Activated T-helper 2 cell treated with anti-CD3 and anti-CD28 coated beads, Interferon-gamma antibody, Interleukin-2, Interleukin-4, amounts not matched to agents 10 μg/mL and 5 μg/mL and 100 μg/mL, durations not matched to agents 14 hours and 24 hours and 36 hours (primary cell): ENCODE data around the gene ITPR2. TPM values are rescaled to one million over a fixed set of nuclear protein-coding genes. Genes with fewer than 3 reads are reported as not detected.

Experiments used
- DNase-seq: peaks from one replicate; pipeline ENCODE4 v3.0.0; 2021; ENCODE audit warnings: low spot score
- H3K27ac Mint-ChIP-seq: one replicate; pipeline ENCODE4 v1.8.0; 2021; ENCODE audit warnings: mixed read lengths
- H3K27me3 Mint-ChIP-seq: one replicate; pipeline ENCODE4 v1.8.0; 2021; ENCODE audit warnings: low read depth, mixed read lengths
- H3K36me3 Mint-ChIP-seq: one replicate; pipeline ENCODE4 v1.8.0; 2021; ENCODE audit warnings: low read depth, mixed read lengths
- H3K4me1 Mint-ChIP-seq: one replicate; pipeline ENCODE4 v1.8.0; 2021; ENCODE audit warnings: low read depth, mixed read lengths
- H3K4me3 Mint-ChIP-seq: one replicate; pipeline ENCODE4 v1.8.0; 2021; ENCODE audit warnings: low read depth, mild to moderate bottlenecking, moderate library complexity, mixed read lengths
- H3K9me3 Mint-ChIP-seq: one replicate; pipeline ENCODE4 v1.8.0; 2021; ENCODE audit warnings: mixed read lengths
- intact Hi-C: fragments of 100-400 bp; cut with micrococcal nuclease; formaldehyde crosslinking; loops from one replicate; pipeline ENCODE4 v1.15.1; 2023
- total RNA-seq: library from RNA; stranded (reverse); gene quantifications from 2 replicates; pipeline ENCODE4 v1.2.3, GENCODE V29; 2022

The ITPR2 gene
- total RNA-seq, 1 donor from 2014 or later = 49.3 TPM

DNA sequence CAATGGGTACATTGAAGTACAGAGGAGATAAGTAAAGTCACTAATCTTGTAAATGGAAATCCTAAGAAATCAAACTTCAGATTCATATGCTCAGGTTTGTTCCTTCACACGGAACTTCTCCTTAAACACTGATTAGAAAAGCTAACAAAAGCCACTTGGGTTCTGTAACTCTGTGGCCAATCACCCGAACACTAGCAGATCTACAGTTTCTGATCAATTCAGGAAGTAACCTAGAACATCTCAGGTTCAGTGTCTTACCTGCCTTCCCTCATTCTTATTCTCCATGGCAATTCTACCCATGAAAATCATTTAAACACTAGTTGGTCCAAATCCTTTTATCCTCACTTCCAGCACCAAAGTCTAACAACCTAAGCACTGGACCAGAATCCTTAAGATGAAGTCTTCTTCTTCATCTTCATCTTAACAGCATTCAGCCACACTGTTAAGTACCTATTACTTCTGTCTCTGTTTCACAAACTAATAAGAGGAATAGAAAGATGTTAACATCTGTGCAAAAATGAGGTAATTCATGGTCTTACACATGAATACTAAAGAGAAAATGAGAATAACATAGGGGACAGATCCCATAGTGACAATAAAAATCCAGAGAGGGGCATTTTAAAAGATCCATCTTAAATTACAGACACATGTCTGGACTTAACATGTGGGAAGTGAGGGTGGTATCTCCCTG lies 453.1 kb downstream of the ITPR2 start:
- DNase-seq = no peak
- intact Hi-C loops = no loop called here
- H3K27me3 Mint-ChIP-seq = no peaks in the 10 kb centered on the region

DNA sequence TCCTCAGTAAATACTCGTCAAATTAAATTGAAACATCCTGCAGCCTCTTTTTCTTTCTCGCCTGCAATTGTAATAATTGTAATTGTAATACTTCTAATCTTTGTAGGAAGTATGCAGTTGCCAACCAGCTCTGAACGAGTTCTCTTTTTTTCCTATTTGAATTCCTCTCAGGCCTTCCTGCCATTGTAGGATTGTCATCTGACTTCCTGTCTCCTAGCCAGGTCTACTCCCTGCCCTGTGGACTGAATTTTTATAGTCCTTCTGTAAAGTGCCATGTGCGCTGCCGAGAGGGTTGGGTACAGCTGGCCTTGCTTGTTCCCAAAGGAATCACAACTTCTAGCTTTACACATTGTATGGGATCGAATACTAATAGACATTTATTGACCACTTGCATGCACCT lies 454.3 kb downstream of the ITPR2 start:
- H3K4me3 Mint-ChIP-seq = no peak overlapping the region
- no peak overlapping the region for H3K27ac Mint-ChIP-seq
- DNase-seq = no peak
- H3K4me1 Mint-ChIP-seq = no peaks in the 10 kb centered on the region
- H3K27me3 Mint-ChIP-seq = no peaks in the 10 kb centered on the region
- H3K9me3 Mint-ChIP-seq = no peaks in the 10 kb centered on the region
- peaks cover 4% of the 10 kb centered on the region for H3K36me3 Mint-ChIP-seq
- intact Hi-C loops = no loop called here

More for the DNA sequence above, 453.1 kb downstream of the ITPR2 start:
- no peak overlapping the region for H3K27ac Mint-ChIP-seq
- H3K4me1 Mint-ChIP-seq = no peaks in the 10 kb centered on the region
- H3K36me3 Mint-ChIP-seq = peaks cover 11% of the 10 kb centered on the region
- no peak overlapping the region for H3K4me3 Mint-ChIP-seq
- H3K9me3 Mint-ChIP-seq = no peaks in the 10 kb centered on the region

DNA sequence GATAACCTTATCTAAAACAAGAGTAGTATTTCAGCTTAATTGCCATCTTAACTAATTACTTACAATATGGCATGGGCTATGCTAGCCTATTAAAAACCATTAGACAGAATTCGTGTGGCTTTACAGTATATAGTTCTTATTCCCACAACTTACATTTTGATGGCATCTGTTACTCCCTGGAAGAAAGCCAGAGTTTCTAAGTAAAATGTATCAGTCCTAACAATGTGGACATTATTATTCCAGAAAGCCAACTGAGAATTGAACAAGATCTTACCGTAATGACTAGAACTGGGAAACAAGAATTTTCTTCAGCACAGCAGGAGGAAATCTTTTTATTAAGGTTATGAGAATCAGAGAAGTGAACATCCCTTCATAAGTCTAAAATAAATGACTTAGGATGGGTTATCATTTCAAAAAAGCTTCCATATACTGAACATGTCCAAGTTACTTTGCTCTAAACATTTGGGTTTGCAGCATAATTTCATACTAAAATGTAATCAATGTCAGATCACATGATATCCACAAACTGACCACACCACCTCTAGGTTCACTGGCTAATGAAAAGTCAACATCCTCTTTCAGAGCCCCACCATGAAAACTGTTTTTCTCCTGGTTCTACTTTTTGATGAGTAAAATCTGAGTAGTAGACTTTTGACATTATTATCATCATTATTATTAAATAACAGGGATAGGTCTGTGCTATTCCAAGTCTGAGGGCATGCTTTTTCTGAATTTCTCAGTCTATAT lies 457.9 kb downstream of the ITPR2 start:
- no peaks in the 10 kb centered on the region for H3K9me3 Mint-ChIP-seq
- intact Hi-C loops = no loop called here
- H3K4me1 Mint-ChIP-seq = no peaks in the 10 kb centered on the region
- H3K27me3 Mint-ChIP-seq = no peaks in the 10 kb centered on the region
- H3K36me3 Mint-ChIP-seq = no peaks in the 10 kb centered on the region
- no peak overlapping the region for H3K27ac Mint-ChIP-seq
- DNase-seq = no peak
- H3K4me3 Mint-ChIP-seq = no peak overlapping the region

DNA sequence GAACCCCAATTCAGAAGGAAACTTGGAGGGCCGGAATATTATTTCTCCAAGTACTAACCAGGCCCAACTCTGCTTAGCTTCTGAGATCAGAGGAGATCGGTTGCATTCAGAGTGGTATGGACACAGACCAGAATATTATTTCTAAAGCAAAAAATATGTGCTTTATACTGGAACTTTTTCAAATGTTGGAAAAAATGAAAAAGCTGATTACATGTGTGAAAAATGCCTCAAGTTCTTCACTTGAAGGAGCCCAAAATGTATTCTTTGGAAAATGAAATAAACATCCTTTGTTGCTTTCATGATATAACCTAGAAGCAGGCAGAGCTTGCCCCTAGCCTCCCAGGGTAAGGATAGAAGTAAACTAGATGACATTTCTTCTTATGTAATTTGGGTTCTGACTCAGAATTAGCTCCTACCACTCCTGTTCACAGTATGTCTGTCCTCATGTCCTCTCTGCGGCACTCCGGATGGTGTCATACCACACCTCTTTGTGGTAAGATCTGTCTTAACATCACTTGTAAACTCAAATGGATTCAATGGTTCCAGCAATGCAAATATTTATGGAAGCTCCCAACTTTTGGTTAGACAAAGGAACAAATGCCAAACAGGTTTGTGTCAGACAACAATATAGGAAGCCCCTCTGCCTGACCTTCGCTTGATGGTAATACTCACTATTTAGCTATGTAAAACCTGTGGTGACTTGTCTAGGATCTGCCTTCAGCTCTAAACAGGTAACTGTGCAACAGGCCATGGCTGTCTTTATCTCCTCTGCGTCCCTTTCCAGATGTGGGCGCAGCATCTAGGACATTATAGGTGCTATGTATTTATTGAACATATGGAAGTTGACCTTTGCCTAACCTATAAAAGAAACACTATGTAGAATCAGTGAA lies 459.1 kb downstream of the ITPR2 start:
- H3K4me3 Mint-ChIP-seq = no peak overlapping the region
- no peak for DNase-seq
- no peaks in the 10 kb centered on the region for H3K36me3 Mint-ChIP-seq
- no peak overlapping the region for H3K27ac Mint-ChIP-seq
- intact Hi-C loops = no loop called here
- H3K9me3 Mint-ChIP-seq = no peaks in the 10 kb centered on the region
- H3K4me1 Mint-ChIP-seq = no peaks in the 10 kb centered on the region
- H3K27me3 Mint-ChIP-seq = no peaks in the 10 kb centered on the region

DNA sequence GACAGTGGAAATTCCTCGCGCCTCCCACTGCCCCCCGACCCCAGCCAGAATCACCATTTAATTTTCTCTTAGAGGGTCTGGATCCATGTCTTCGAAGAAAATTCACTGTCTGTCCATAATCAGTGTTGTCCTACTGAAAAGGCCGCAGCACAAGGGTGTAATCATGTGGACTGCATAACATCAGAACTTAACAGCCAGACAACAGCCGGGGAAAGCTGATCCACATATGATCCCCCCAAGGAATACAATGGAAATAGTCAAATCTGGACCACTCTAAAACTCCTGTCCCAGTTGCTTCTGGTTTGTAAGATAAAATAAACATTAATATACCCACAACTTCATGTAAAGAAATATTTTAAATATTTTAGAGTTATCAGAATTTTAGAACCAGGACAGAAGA lies 460.1 kb downstream of the ITPR2 start:
- Mint-ChIP-seq H3K36me3 (no peaks in the 10 kb centered on the region), H3K27ac (no peak overlapping the region), H3K9me3 (no peaks in the 10 kb centered on the region), H3K4me3 (no peak overlapping the region), H3K4me1 (no peaks in the 10 kb centered on the region), H3K27me3 (no peaks in the 10 kb centered on the region)
- no peak for DNase-seq
- intact Hi-C loops = no loop called here

DNA sequence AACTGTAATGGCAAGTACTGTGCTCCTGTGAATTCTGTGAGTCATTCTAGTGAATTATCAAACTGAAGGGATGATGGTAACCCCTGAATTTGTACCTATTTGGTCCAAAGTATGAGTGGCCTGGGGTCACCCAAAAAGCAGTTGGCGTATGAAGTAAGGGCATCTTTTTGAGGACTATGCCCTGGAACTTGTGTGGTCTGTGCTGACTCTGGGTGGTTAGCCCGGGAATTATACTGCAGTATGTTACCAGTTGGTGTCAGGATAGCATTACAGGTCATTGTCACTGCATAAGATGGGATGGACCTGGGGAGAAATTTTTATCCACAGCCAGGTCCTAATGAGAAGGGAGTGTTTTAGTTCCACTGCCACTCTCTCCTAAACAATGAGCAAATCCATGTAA lies 462.9 kb downstream of the ITPR2 start:
- Mint-ChIP-seq H3K9me3 (no peaks in the 10 kb centered on the region), H3K36me3 (no peaks in the 10 kb centered on the region), H3K4me3 (no peak overlapping the region), H3K4me1 (no peaks in the 10 kb centered on the region), H3K27me3 (no peaks in the 10 kb centered on the region), H3K27ac (no peak overlapping the region)
- DNase-seq = no peak
- intact Hi-C loops = no loop called here

DNA sequence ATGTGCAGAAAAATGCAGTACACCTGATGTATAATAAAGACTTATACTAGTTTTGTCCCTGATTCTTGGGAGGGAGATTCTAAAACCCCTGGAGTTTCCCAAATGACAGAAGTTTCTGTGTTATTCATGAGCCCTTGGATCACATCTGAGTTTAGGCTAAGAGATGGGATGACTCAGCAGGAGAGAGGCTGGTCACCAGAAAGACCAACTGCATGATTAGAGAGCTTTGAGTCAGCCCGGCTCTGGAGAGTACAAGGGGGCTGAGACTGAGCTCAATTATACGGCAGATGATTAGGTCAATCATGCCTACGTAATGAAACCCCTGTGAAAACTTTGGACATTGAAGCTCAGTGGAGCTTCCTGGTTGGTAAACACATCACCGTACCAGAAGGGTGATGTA lies 463.4 kb downstream of the ITPR2 start:
- H3K27me3 Mint-ChIP-seq = no peaks in the 10 kb centered on the region
- H3K36me3 Mint-ChIP-seq = no peaks in the 10 kb centered on the region
- no peaks in the 10 kb centered on the region for H3K9me3 Mint-ChIP-seq
- DNase-seq = no peak
- intact Hi-C loops = no loop called here
- H3K4me3 Mint-ChIP-seq = no peak overlapping the region
- no peaks in the 10 kb centered on the region for H3K4me1 Mint-ChIP-seq
- no peak overlapping the region for H3K27ac Mint-ChIP-seq

DNA sequence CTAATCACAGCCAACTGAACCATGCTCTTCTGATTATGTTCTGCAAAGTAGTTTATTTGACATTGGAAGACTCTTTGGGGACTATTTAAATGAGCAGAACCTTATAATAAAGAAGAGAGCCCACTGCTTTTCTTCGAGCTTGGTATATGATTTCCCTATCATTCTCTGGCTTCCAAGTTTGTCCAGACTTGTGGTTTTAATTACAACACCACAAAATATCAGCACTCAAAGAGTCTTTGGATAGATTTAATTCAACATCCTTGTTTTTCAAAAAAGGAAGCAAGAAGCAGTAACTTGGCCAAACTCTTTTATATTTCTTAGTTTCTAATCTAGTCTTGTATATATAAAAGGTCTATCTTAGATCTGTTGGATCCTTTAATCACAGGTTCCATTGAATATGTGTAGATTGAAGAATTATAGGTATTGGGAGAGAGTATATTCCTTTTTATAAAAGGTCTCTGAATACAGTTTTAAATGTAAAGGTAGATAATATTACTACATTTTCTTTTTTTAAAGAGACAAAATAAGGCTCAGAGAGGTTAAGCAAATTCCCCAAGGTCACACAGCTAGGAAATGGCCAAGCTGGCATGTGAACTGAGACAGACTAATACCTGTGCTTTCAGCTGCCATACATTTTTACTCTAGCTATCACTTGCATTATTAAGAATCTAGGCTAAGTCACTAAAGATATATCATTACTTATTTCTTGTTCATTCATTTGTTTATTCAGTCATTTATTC lies 464.8 kb downstream of the ITPR2 start:
- no peaks in the 10 kb centered on the region for H3K36me3 Mint-ChIP-seq
- intact Hi-C loops = no loop called here

DNA sequence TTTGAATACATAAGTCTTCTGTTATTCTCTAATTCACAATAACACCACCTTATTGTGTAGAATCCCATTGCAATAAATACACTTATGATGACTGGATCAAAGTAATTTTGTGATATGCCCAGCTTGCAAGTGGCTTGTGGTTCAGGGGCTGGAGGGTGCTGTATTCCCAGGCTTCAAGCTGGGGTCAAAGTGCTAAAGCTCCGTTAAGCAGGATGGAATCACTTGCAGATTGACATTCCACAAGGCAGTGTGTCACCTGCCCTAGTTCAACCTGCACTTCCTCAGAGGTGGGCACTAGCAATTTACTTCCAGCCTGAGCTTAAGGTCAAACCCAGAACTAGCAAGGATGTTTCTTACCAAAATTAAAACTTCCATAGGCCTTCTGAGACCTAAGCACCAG lies 471.0 kb downstream of the ITPR2 start:
- H3K36me3 Mint-ChIP-seq = no peaks in the 10 kb centered on the region
- no peaks in the 10 kb centered on the region for H3K4me1 Mint-ChIP-seq
- no peak overlapping the region for H3K27ac Mint-ChIP-seq
- no peak overlapping the region for H3K4me3 Mint-ChIP-seq
- H3K9me3 Mint-ChIP-seq = no peaks in the 10 kb centered on the region
- H3K27me3 Mint-ChIP-seq = no peaks in the 10 kb centered on the region
- no peak for DNase-seq
- intact Hi-C loops = no loop called here

More for the DNA sequence above, 464.8 kb downstream of the ITPR2 start:
- H3K27ac Mint-ChIP-seq = no peak overlapping the region
- no peaks in the 10 kb centered on the region for H3K9me3 Mint-ChIP-seq
- H3K4me3 Mint-ChIP-seq = no peak overlapping the region
- H3K4me1 Mint-ChIP-seq = no peaks in the 10 kb centered on the region
- no peak for DNase-seq
- no peaks in the 10 kb centered on the region for H3K27me3 Mint-ChIP-seq

DNA sequence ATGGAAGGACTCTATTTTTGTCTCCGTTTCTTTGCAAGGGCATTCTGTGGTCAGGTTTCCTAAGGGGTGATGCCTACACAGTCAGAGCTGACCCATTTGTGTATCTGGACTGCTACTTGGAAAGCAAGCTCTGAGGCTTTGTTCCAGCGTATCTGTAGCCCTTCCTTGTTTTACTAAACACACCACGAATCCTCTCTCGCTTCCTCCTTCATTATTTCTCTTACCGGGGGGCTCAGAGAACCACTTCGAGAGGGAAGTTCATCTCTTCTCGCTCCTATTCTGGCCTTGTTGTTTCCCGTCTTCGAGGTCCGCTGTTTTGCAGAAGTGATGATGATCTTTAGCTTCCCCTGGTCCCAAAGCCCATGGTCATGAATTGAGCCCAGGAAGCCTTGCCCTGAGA lies 472.9 kb downstream of the ITPR2 start:
- no peaks in the 10 kb centered on the region for H3K9me3 Mint-ChIP-seq
- H3K4me3 Mint-ChIP-seq = no peak overlapping the region
- H3K27ac Mint-ChIP-seq = no peak overlapping the region
- no peaks in the 10 kb centered on the region for H3K4me1 Mint-ChIP-seq
- DNase-seq = no peak
- no peaks in the 10 kb centered on the region for H3K36me3 Mint-ChIP-seq
- H3K27me3 Mint-ChIP-seq = no peaks in the 10 kb centered on the region
- intact Hi-C loops = no loop called here

DNA sequence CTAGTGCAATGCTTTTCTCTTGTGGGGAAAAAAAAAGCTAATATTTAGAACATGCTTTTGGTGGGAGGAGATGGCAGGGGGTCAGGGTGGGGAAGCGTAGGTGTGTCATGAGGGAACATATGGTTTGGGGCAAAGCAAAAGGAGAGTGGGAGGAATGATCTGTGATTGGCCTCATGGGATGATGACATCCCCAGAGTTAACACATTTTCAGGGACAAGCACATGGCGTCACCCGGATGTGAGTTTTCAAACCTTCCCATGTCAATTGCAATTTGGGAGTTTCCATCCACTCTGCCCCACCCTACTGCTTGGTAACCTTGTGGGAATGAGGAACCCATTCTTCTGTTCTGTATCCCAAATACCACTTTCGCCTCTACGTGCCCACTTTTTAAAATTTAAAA lies 473.4 kb downstream of the ITPR2 start:
- Mint-ChIP-seq H3K9me3 (no peaks in the 10 kb centered on the region), H3K4me3 (no peak overlapping the region), H3K27me3 (no peaks in the 10 kb centered on the region), H3K4me1 (no peaks in the 10 kb centered on the region), H3K36me3 (no peaks in the 10 kb centered on the region), H3K27ac (no peak overlapping the region)
- intact Hi-C loops = no loop called here
- DNase-seq = no peak

DNA sequence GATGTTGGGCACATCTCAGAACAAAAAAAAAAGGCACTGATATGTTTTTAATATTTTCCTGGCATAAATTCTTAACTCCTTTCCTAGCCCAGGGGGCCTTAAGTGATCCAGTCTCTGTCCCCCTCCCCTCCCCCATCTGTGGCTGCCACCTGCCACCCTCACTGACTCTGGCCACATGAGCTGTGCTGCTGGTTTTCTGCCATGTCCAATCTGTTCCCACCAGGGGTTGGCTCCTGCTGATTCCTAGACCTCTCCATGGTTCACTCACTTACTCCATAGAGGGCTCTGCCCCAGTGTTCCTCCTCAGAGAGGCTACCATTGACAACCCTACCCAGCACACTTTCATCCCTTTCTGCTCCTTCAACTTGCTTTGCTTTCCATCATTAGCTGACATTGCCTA lies 474.3 kb downstream of the ITPR2 start:
- Mint-ChIP-seq H3K4me3 (no peak overlapping the region), H3K9me3 (no peaks in the 10 kb centered on the region), H3K36me3 (no peaks in the 10 kb centered on the region), H3K4me1 (no peaks in the 10 kb centered on the region), H3K27ac (no peak overlapping the region), H3K27me3 (no peaks in the 10 kb centered on the region)
- intact Hi-C loops = no loop called here
- no peak for DNase-seq
